Calu3 (cell line): ENCODE data around the gene NR2F2. TPM values are rescaled to one million over a fixed set of nuclear protein-coding genes. Genes with fewer than 3 reads are reported as not detected.

ENCODE experiments used
- BruUV-seq: library from RNA; stranded (reverse); fragments of 400-500 nt; replicated peaks from 2 replicates; lab custom pipeline; 2021; lab: Mats Ljungman, UMichigan
- CTCF ChIA-PET: fragments of 300-600 bp; sonication (Branson Sonifier 250); formaldehyde crosslinking; loops from one replicate; lab custom pipeline; 2022; ENCODE audit warnings: antibody characterized with exemption; lab: Charles Lee
- DNase-seq: peaks from one replicate; pipeline ENCODE4 v3.0.0; 2022
- H3K27ac Mint-ChIP-seq: one replicate; pipeline ENCODE4 v1.8.0; 2022; ENCODE audit warnings: mixed read lengths; ENCODE audit not compliant: unreplicated experiment
- H3K27me3 Mint-ChIP-seq: one replicate; pipeline ENCODE4 v1.8.0; 2022; ENCODE audit warnings: mixed read lengths; ENCODE audit not compliant: unreplicated experiment
- H3K36me3 Mint-ChIP-seq: one replicate; pipeline ENCODE4 v1.8.0; 2022; ENCODE audit warnings: mild to moderate bottlenecking, moderate library complexity, mixed read lengths; ENCODE audit not compliant: insufficient read depth, unreplicated experiment
- H3K4me1 Mint-ChIP-seq: one replicate; pipeline ENCODE4 v1.8.0; 2022; ENCODE audit warnings: mild to moderate bottlenecking, low read depth, mixed read lengths; ENCODE audit not compliant: unreplicated experiment
- H3K4me3 Mint-ChIP-seq: one replicate; pipeline ENCODE4 v1.8.0; 2022; ENCODE audit warnings: mild to moderate bottlenecking, low read depth, moderate library complexity, mixed read lengths; ENCODE audit not compliant: unreplicated experiment
- H3K9me3 Mint-ChIP-seq: one replicate; pipeline ENCODE4 v1.8.0; 2022; ENCODE audit warnings: low read depth, mixed read lengths; ENCODE audit not compliant: unreplicated experiment
- CTCF ChIP-seq: fragments of 200-600 bp; IDR thresholded peaks from one replicate; pipeline ENCODE4 v1.8.0; 2022; ENCODE audit warnings: antibody characterized with exemption; ENCODE audit not compliant: unreplicated experiment
- intact Hi-C: fragments of 100-400 bp; cut with micrococcal nuclease; formaldehyde crosslinking; loops from one replicate; pipeline ENCODE4 v1.10.0; 2022; ENCODE audit not compliant: unreplicated experiment
- total RNA-seq: library from RNA; stranded (reverse); gene quantifications from 2 replicates; pipeline ENCODE4 v1.2.3, GENCODE V29; 2022

The NR2F2 gene
- total RNA-seq, 1 experiment from 2014 or later, result 158 TPM

- Mint-ChIP-seq H3K9me3 (peaks cover 2% of the 10 kb centered on the region), H3K27ac (no peak overlapping the region), H3K27me3 (no peaks in the 10 kb centered on the region), H3K36me3 (no peaks in the 10 kb centered on the region), H3K4me3 (no peak overlapping the region), H3K4me1 (peaks cover 10% of the 10 kb centered on the region)
- CTCF ChIA-PET, result no interaction called here
- DNase-seq, result no peak
- intact Hi-C loops, result no loop called here
- no TSS peak for BruUV-seq
- no peak for TF ChIP-seq CTCF
These were observed 58.2 kb downstream of the NR2F2 start for GRCh38 chr15:96388673-96389072.
